ENCODE measurements around the gene LRRTM2.
"Not testable (repeated sequence)": the region's sequence is repeated elsewhere in the genome, so short reads cannot be mapped to it uniquely, and the experiment has no call there.

LRRTM2 gene

GRCh38 chr5:138837160-138837559, 38.0 kb downstream of the LRRTM2 start:
- no peak for DNase-seq (ENCODE audit: low spot score)

DNA sequence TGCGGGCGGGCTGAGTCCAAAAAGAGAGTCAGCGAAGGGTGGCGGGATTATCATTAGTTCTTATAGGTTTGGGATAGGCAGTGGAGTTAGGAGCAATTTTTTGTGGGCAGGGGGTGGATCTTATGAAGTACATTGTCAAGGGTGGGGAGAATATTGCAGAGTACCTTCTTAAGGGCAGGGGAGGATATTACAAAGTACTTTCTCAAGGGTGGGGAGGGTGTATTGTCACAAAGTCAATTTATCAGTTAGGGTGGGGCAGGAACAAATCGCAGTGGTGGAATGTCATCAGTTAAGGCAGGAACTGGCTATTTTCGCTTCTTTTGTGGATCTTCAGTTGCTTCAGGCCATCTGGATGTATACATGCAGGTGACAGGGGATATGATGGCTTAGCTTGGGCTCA, 40.3 kb downstream of the LRRTM2 start:
- not testable (repeated sequence) for DNase-seq (ENCODE audit: low spot score)

DNA sequence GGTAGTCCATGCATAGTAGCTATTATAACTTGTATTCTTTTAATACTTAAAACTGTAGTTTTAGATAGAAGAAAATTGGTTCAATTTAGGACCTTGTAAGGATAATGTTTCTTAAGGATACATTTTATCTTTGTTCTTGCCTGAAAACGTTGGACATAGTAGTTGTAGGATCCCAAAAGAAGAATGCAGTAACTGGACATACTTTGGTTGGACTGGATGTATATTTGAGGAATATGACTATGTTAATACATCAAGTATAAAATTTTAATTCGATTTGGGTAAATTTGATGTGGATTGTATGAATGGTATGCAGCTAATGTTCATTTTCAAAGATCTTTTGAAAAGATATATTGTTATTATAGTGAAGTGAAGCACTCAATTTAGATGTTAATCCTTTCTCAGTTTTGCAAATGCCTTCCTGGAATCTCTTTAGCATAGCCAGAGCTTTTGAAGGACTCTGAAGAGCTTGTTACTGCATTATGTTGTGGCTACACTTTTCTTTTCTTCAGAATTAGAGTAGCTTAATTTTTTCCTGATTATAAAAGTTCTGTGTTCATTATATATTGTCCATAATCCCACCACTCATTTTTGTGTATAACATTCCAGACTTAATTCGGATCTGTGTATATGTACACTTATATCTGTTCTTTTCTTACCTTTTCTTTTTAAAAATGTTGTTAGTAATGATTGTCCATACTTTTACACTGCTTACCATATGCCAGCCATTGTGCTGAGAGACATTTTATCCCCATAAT, 41.2 kb downstream of the LRRTM2 start:
- DNase-seq (ENCODE audit: low spot score): no peak

DNA sequence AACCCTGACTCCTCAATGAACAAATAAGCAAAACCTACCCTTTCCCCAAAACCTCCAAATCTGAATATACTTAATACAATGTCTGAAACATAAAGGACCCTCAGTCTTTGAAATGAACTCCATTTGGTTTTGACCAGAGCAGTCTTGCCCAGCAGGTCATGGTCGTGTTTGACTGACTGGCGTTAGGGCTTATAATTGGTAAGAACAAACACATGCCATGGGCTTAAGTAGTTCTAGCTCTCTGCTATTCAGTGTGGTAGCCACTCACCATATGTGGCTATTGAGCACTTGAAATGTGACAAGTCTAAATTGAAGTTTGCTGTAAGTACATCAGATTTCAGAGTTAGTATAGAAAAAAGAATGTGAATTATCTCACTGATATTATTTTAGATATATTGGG, 42.1 kb downstream of the LRRTM2 start:
- DNase-seq (ENCODE audit: low spot score): no peak

GRCh38 chr5:138832218-138832617, 42.9 kb downstream of the LRRTM2 start:
- no peak for DNase-seq (ENCODE audit: low spot score)

- peak; percentile 22 for DNase-seq (ENCODE audit: low spot score)
Measured at GRCh38 chr5:138831703-138832102, 43.4 kb downstream of the LRRTM2 start.

DNA sequence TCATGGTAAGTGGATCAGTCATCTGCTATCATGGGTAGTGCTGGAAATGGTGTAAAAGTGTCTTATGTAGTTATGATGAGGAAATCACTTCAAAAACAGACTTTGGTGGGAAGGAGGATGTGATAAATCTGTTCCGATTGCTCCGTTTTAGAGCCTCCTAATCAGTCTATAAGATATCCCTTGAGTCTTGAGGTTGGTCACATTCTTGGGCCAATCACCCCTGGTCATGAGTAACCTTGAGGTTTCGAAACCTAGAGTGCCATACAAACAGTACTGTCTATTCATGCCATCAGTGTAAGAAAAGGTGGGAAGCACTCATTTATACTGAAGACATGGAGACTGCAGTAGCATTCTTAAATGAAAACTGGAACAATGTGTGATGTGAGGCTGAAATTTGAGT, 45.8 kb downstream of the LRRTM2 start:
- no peak for DNase-seq (ENCODE audit: low spot score)

DNA sequence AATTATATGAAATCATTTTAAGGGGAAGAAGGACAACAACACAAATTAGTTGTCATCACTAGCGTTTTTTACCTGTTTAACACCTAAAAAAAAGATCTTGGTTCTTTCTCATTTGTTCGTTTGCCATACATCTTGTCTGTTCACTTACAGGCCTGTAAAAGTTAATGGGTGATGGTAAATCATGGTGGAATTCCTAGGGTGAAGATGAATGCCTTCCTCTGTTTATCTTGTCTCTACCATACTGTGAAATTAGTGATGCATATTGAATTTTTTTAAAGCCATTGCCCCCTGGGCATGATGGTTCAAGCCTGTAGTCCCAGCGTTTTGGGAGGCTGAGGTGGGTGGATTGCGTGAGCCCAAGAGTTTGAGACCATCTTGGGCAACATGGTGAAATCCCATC, 46.6 kb downstream of the LRRTM2 start:
- no peak for DNase-seq (ENCODE audit: low spot score)

DNA sequence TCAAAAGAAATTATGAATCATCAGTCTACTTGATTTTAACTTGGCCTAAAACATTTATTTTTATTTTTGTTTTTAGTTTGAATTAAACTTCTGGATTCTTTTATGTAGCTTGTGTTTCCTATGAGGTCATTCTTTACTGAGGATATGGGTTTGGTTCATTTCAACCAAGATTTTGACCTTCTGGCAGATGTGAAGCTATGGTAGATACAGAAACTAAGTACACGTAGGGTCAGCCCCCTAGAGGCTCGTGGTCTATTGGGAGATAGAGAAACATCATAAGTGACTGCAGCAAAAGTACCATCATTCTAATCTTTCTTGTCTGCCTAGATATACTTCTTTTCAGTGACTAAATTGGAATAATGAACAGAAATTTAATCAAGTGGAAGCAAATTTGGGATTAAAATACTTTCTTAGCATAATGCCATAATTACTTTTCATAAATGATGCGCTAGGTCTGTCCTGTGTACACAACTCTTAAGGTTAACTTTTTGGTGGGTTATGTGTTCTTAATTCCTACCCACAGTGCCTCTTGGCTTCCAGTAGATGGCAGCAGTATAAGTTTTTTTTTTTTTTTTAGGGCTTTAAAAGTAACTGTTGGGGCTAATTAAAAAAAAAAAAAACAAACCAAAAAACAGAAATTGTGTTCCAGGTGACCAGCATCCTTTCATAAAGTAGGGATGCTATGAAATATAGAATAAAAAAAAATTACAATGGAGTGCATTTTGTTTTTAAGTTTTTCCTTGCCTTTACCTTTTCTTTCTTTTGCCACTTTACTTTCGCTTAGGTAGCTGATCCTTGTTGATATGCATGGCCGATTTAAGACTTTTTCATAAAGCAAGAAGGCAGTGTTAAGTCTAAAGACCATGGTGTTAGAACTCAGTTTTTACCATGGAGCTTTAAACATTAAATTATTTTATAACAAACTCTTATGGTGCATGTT, 49.9 kb downstream of the LRRTM2 start:
- DNase-seq (ENCODE audit: low spot score): peak; percentile 40

GRCh38 chr5:138824516-138824915, 50.6 kb downstream of the LRRTM2 start:
- no peak for DNase-seq (ENCODE audit: low spot score)

- DNase-seq (ENCODE audit: low spot score): no peak
Measured at GRCh38 chr5:138820695-138821094, 54.4 kb downstream of the LRRTM2 start.

GRCh38 chr5:138819081-138819480, 56.1 kb downstream of the LRRTM2 start:
- DNase-seq (ENCODE audit: low spot score): no peak

Data from AG20443 (cell line).